Measurements from ENCODE around the gene CMTM6. TPM values are rescaled to one million over a fixed set of nuclear protein-coding genes. Genes with fewer than 3 reads are reported as not detected.

CMTM6 gene
- 64.3 and 85.8 TPM in 2 replicates for total RNA-seq

DNA sequence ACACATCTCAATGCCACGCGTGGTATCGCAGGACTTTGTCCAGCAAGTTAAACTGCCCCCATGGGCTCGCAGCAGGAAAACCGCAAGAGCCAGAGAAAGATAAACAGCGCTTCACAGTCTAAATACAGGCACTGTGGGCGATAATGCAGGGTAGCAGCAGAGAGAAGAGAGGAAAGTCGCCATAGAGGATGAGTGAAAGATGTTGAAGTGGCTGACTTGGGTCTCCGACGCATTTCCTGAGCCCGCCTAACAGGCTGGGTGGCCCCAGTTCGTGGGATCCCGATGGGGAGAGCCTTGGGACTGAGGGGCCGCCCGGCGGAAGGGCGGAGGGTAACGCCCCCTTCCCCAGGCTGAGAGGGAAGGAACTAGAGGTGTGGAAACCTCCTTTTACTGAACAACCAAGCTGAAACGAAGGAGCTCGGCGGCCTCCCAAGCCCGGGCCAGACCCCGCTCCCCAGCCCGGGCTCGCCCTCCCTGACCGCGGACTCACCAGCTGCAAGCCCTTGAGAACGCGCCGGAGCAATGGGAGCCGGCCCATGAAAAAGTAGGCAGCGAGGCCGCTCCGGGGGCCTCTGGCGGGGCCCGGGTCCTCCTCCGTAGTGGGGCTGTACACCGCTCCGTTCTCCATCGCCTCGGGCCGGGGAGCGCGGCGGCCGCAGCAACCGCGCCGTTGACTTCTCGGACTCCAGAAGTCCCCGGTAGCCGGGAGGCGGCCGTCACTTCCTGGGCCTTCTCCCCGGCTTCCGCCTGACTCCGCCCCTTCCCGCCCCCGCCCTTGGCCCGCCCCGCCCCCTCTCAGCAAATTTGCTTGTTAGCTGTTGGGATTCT is at the start of gene CMTM6:
Gene CMTM6, minus strand, starts transcription at position 735 of the 828 bp plus-strand sequence. Its CDS starts 107 bp downstream, at position 628.

Other genes with a start within 250 kb of the CMTM6 start
- 8.4 and 29.6 TPM in 2 replicates for gene CMTM7, start 111.0 kb downstream of the CMTM6 start, total RNA-seq
- 31.2 and 40.3 TPM in 2 replicates for gene DYNC1LI1, start 68.0 kb upstream of the CMTM6 start, total RNA-seq
- 19.8 and 31.7 TPM in 2 replicates for gene CNOT10, start 182.3 kb upstream of the CMTM6 start, total RNA-seq

Data from bladder microvascular endothelial cell (primary cell).